Uterus (tissue), 4 donors: ENCODE measurements around the gene DDHD1. TPM values are rescaled to one million over a fixed set of nuclear protein-coding genes. Genes with fewer than 3 reads are reported as not detected.

Experiments
- DNase-seq, 2 donors: peaks; one replicate each; pipeline ENCODE4 v3.0.0-alpha.2; 2019 to 2020
- H3K27ac ChIP-seq, 2 donors: fragments of 200-600 bp; sonication (generic); 1 replicate in 1 of 2; 2 replicates in 1 of 2; pipeline ENCODE4 v1.5.1; 2016 to 2018
- H3K27me3 ChIP-seq, 2 donors: fragments of 200-600 bp; sonication (generic); one replicate each; pipeline ENCODE4 v1.5.1; 2018 to 2019; ENCODE audit warnings: control low read depth in 1 of 2
- H3K36me3 ChIP-seq, 2 donors: fragments of 200-600 bp; sonication (generic); one replicate each; pipeline ENCODE4 v1.5.1; 2019; ENCODE audit warnings: control low read depth in 1 of 2
- H3K4me1 ChIP-seq, 2 donors: fragments of 200-600 bp; sonication (generic); one replicate each; pipeline ENCODE4 v1.5.1; 2018 to 2019; ENCODE audit warnings: control low read depth in 1 of 2
- H3K4me3 ChIP-seq, 2 donors: fragments of 200-600 bp; sonication (generic); 1 replicate in 1 of 2; 2 replicates in 1 of 2; pipeline ENCODE4 v1.5.1; 2018 to 2019; ENCODE audit warnings: mild to moderate bottlenecking in 1 of 2
- H3K9me3 ChIP-seq, 2 donors: fragments of 200-600 bp; sonication (generic); one replicate each; pipeline ENCODE4 v1.5.1; 2019; ENCODE audit warnings: control low read depth in 1 of 2
- POLR2A ChIP-seq, 2 donors: fragments of 450-650 bp; IDR thresholded peaks; one replicate each; pipeline ENCODE4 v1.6.1; 2016; ENCODE audit warnings: antibody characterized with exemption in 2 of 2, mild to moderate bottlenecking in 1 of 2, moderate library complexity in 1 of 2
- intact Hi-C: fragments of 100-400 bp; cut with DNase I; formaldehyde crosslinking; loops from one replicate; pipeline ENCODE4 v1.15.1; 2023; ENCODE audit warnings: low total_unique reads
- total RNA-seq, 4 donors: library from RNA; depleted of rRNA in 3 of 4; stranded (reverse); fragments of >200 nt in 3 of 4; gene quantifications; one replicate each; pipeline versions ENCODE4 v1.1.0 to v1.2.4, GENCODE V29; 2014 to 2023
- TF ChIP-seq, protein P1 (sequence below), 4 experiments: fragments of 200-600 bp in 2 of 4; fragments of 450-650 bp in 2 of 4; sonication (generic) in 2 of 4; IDR thresholded peaks; one replicate each; pipeline ENCODE4 v1.5.1; 2016 to 2019; ENCODE audit warnings: antibody characterized with exemption in 4 of 4, mild to moderate bottlenecking in 2 of 4, moderate library complexity in 1 of 4
- donor health status: DM: yes; HTN: yes; CAD: no.

The DDHD1 gene
- total RNA-seq, 4 donors from 2014 or later, result 25.1 to 38.5 (median 30.7) TPM

- Histone ChIP-seq H3K4me1 (no peaks in the 10 kb centered on the region), H3K27ac (no peak overlapping the region), H3K27me3 (no peaks in the 10 kb centered on the region), H3K36me3 (no peaks in the 10 kb centered on the region), H3K9me3 (no peaks in the 10 kb centered on the region), H3K4me3 (no peak overlapping the region)
- TF ChIP-seq POLR2A (IDR thresholded peaks at IDR 0.05), result no peak
- intact Hi-C loops, result no loop called here
- DNase-seq, result no peak
Measured at GRCh38 chr14:53003776-53004175, 149.3 kb downstream of the DDHD1 start.

DNA sequence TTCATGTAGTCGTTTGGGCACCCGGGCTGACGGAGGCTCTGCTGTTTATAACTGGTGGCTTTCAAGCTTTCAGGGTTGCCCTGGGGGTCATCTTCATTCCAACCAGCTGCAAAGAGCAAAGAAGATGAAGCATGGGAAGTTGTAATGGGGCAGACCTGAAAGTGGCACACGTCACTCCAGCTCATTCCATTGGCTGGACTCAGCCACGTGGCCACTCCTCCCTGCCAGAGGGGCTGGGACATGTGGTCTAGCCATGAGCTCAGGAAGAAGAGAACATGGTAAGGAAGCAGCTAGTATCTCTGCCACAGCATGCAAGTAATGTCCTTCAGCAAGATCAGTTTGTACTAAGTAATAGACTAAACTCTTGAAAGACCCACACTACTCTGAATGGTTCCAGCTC, 150.5 kb downstream of the DDHD1 start:
- Histone ChIP-seq H3K9me3 (no peaks in the 10 kb centered on the region), H3K27me3 (no peaks in the 10 kb centered on the region), H3K27ac (no peak overlapping the region), H3K4me3 (no peak overlapping the region), H3K4me1 (no peaks in the 10 kb centered on the region), H3K36me3 (no peaks in the 10 kb centered on the region)
- no peak for DNase-seq
- intact Hi-C loops, result no loop called here
- TF ChIP-seq POLR2A (IDR thresholded peaks at IDR 0.05), result no peak
- TF ChIP-seq, protein P1, sequence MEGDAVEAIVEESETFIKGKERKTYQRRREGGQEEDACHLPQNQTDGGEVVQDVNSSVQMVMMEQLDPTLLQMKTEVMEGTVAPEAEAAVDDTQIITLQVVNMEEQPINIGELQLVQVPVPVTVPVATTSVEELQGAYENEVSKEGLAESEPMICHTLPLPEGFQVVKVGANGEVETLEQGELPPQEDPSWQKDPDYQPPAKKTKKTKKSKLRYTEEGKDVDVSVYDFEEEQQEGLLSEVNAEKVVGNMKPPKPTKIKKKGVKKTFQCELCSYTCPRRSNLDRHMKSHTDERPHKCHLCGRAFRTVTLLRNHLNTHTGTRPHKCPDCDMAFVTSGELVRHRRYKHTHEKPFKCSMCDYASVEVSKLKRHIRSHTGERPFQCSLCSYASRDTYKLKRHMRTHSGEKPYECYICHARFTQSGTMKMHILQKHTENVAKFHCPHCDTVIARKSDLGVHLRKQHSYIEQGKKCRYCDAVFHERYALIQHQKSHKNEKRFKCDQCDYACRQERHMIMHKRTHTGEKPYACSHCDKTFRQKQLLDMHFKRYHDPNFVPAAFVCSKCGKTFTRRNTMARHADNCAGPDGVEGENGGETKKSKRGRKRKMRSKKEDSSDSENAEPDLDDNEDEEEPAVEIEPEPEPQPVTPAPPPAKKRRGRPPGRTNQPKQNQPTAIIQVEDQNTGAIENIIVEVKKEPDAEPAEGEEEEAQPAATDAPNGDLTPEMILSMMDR (IDR thresholded peaks at IDR 0.05), result no peak

- Histone ChIP-seq H3K27ac (no peak overlapping the region), H3K36me3 (no peaks in the 10 kb centered on the region), H3K4me1 (no peaks in the 10 kb centered on the region), H3K9me3 (no peaks in the 10 kb centered on the region), H3K4me3 (no peak overlapping the region), H3K27me3 (no peaks in the 10 kb centered on the region)
- DNase-seq, result no peak
- intact Hi-C loops, result no loop called here
- TF ChIP-seq POLR2A (IDR thresholded peaks at IDR 0.05), result no peak
- TF ChIP-seq, protein P1 (IDR thresholded peaks at IDR 0.05), result no peak
Measured at GRCh38 chr14:53001787-53002378, 151.2 kb downstream of the DDHD1 start.

DNA sequence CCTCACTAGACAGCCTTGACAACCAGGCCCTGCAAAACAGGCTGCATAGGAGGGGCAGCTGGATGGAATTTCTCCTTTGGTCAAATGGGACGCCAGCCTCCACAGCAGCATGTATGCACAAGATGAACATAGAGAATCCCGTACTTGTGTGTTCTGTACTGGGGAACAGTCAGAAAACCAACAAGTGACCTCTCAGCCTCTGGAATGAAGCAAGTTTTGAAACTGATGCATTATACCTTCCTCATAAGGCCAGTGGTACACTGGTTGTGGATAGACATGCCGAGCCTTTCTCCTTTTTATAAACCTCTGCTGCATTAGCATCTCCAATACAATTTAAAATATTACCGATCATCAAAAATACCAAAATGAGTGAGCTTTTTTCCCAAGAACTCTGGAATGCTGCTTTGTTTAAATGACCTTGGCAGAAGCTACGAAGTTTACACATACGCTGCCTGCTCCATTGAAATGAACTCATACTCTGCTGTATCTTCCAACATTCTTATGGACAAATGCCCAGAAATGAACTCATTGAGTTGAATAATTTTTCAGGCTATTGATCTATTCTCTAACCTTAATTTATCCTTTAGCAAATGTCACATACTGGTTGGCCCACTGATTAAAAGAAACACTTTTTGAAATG, 154.6 kb downstream of the DDHD1 start:
- no peaks in the 10 kb centered on the region for H3K9me3 ChIP-seq
- H3K27ac ChIP-seq, result no peak overlapping the region
- H3K36me3 ChIP-seq, result no peaks in the 10 kb centered on the region
- no peaks in the 10 kb centered on the region for H3K4me1 ChIP-seq
- no peaks in the 10 kb centered on the region for H3K27me3 ChIP-seq
- no peak overlapping the region for H3K4me3 ChIP-seq
- DNase-seq, result no peak
- intact Hi-C loops, result no loop called here
- TF ChIP-seq, protein P1 (IDR thresholded peaks at IDR 0.05), result no peak
- TF ChIP-seq POLR2A (IDR thresholded peaks at IDR 0.05), result no peak

DNA sequence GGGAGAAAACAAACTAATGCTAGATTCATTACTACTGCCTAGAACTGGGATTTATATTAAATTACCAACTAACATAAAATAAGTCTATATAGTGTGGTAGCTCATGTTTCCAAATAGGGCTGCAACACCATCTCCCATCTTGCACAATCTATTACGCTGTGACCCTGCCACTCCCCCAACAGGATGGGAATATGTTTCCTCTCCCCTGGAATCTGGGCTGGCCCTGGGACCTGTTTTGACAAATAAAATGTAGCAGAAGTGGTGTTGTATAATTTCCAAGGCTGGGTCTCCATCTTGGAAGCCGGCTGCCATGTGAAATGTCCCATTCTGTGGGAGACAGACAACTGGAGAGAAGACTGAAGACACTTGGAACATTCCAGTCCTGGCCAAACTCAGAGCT, 156.6 kb downstream of the DDHD1 start:
- Histone ChIP-seq H3K4me1 (no peaks in the 10 kb centered on the region), H3K27me3 (no peaks in the 10 kb centered on the region), H3K36me3 (no peaks in the 10 kb centered on the region), H3K4me3 (no peak overlapping the region), H3K9me3 (no peaks in the 10 kb centered on the region), H3K27ac (no peak overlapping the region)
- no peak for DNase-seq
- no peak for TF ChIP-seq POLR2A (IDR thresholded peaks at IDR 0.05)
- TF ChIP-seq, protein P1 (IDR thresholded peaks at IDR 0.05), result no peak
- intact Hi-C loops, result no loop called here
